HUES48 (cell line): ENCODE results near the gene SP7.
"Not testable (repeated sequence)": the region's sequence is repeated elsewhere in the genome, so short reads cannot be mapped to it uniquely, and the experiment has no call there.

Experiments used
- H3K27ac ChIP-seq: one replicate; pipeline ENCODE4 v1.7.0; 2013; ENCODE audit warnings: low read depth, low read length, inconsistent platforms
- H3K27me3 ChIP-seq: 2 replicates; pipeline ENCODE4 v1.6.1; 2013; ENCODE audit warnings: mild to moderate bottlenecking, low read length; ENCODE audit not compliant: control insufficient read depth, insufficient read depth
- H3K36me3 ChIP-seq: 2 replicates; pipeline ENCODE4 v1.6.1; 2013; ENCODE audit warnings: low read length; ENCODE audit not compliant: control insufficient read depth, insufficient read depth
- H3K4me1 ChIP-seq: 2 replicates; pipeline ENCODE4 v1.6.1; 2013; ENCODE audit warnings: mild to moderate bottlenecking, low read length; ENCODE audit not compliant: control insufficient read depth, insufficient read depth
- H3K4me3 ChIP-seq: 2 replicates; pipeline ENCODE4 v1.5.1; 2013; ENCODE audit warnings: mild to moderate bottlenecking, low read depth, low read length
- H3K9ac ChIP-seq: 2 replicates; pipeline ENCODE4 v1.6.1; 2013; ENCODE audit warnings: mild to moderate bottlenecking, low read depth, low read length, moderate library complexity
- H3K9me3 ChIP-seq: 2 replicates; pipeline ENCODE4 v1.6.1; 2013; ENCODE audit warnings: low read length; ENCODE audit not compliant: control insufficient read depth, insufficient read depth

SP7 gene

DNA sequence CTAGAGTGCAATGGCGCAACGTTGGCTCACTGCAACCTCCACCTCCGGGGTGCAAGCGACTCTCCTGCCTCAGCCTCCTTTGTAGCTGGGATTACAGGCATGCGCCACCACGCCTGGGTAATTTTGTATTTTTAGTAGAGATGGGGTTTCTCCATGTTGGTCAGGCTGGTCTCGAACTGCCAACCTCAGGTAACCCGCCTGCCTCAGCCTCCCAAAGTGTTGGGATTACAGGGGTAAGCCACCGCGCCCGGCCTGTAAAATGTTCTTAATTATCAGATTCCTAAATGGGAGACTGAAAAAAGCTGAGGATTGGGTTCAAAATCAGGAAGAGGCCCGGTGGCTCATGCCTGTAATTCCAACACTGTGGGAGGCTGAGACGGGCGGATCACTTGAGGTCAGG lies 38.1 kb upstream of the SP7 start:
- not testable (repeated sequence) for H3K27me3 ChIP-seq, H3K9me3 ChIP-seq, H3K36me3 ChIP-seq, H3K9ac ChIP-seq, H3K27ac ChIP-seq, H3K4me3 ChIP-seq
- H3K4me1 ChIP-seq: peaks cover 20% of the 10 kb centered on the region

- not testable (repeated sequence) for H3K4me3 ChIP-seq, H3K27me3 ChIP-seq, H3K9me3 ChIP-seq, H3K27ac ChIP-seq, H3K36me3 ChIP-seq, H3K9ac ChIP-seq
- peaks cover 14% of the 10 kb centered on the region for H3K4me1 ChIP-seq
These were observed 37.5 kb upstream of the SP7 start for GRCh38 chr12:53373554-53374133.

GRCh38 chr12:53365245-53365904 lies 29.2 kb upstream of the SP7 start:
- Histone ChIP-seq H3K27ac (no peak overlapping the region), H3K9me3 (no peaks in the 10 kb centered on the region), H3K27me3 (no peaks in the 10 kb centered on the region), H3K9ac (no peak overlapping the region), H3K4me3 (no peak overlapping the region), H3K4me1 (peaks cover 3% of the 10 kb centered on the region; the same call in 1 of the 2 replicates), H3K36me3 (no peaks in the 10 kb centered on the region)

DNA sequence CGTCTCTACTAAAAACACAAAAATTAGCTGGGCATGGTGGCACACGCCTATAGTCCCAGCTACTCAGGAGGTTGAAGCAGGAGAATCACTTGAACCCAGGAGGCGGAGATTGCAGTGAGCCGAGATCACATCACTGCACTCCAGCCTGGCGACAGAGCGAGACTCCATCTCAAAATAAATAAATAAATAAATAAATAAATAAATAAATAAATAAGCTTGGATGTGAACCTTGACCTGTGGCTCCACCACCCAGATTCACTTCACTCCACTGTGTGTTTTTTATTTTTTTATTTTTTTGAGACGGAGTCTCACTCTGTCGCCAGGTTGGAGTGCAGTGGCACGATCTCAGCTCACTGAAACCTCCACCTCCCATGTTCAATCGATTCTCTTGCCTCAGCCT lies 25.5 kb upstream of the SP7 start:
- not testable (repeated sequence) for H3K4me1 ChIP-seq, H3K9ac ChIP-seq, H3K36me3 ChIP-seq, H3K27me3 ChIP-seq, H3K27ac ChIP-seq, H3K4me3 ChIP-seq, H3K9me3 ChIP-seq

- no peak overlapping the region for H3K4me3 ChIP-seq
- no peak overlapping the region for H3K9ac ChIP-seq
- H3K27me3 ChIP-seq: no peaks in the 10 kb centered on the region
- H3K27ac ChIP-seq: no peak overlapping the region
- no peaks in the 10 kb centered on the region for H3K4me1 ChIP-seq
- no peaks in the 10 kb centered on the region for H3K36me3 ChIP-seq
- H3K9me3 ChIP-seq: no peaks in the 10 kb centered on the region
These were observed 22.8 kb upstream of the SP7 start for GRCh38 chr12:53358836-53359419.

DNA sequence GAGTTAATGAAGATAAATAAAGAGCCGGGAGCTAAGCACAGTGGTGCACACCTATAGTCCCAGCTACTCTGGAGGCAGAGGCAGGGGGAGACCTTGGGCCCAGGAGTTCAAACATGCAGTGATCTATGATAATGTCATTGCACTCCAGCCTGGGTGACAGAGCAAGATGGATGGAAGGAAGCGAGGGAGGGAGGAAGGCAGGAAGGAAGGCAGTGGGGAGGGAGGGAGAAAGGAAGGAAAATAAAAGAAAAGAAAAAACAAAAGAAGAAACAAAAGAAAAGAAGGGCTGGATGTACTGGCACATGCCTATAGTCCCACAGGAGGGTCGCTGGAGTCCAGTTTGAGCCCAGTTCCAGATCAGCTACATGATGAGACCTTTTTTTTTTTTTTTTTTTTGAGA lies 19.0 kb upstream of the SP7 start:
- Histone ChIP-seq H3K27me3 (no peaks in the 10 kb centered on the region), H3K4me1 (no peaks in the 10 kb centered on the region), H3K36me3 (no peaks in the 10 kb centered on the region), H3K4me3 (no peak overlapping the region), H3K9ac (no peak overlapping the region), H3K9me3 (no peaks in the 10 kb centered on the region), H3K27ac (no peak overlapping the region)

- Histone ChIP-seq H3K9ac (no peak overlapping the region), H3K9me3 (no peaks in the 10 kb centered on the region), H3K27ac (no peak overlapping the region), H3K27me3 (no peaks in the 10 kb centered on the region), H3K36me3 (no peaks in the 10 kb centered on the region), H3K4me3 (no peak overlapping the region), H3K4me1 (no peaks in the 10 kb centered on the region)
These were observed 17.1 kb upstream of the SP7 start for GRCh38 chr12:53353257-53353655.

- Histone ChIP-seq H3K27ac (no peak overlapping the region), H3K36me3 (no peaks in the 10 kb centered on the region), H3K9me3 (no peaks in the 10 kb centered on the region), H3K4me1 (no peaks in the 10 kb centered on the region), H3K27me3 (no peaks in the 10 kb centered on the region), H3K4me3 (no peak overlapping the region), H3K9ac (no peak overlapping the region)
These were observed 16.4 kb upstream of the SP7 start for GRCh38 chr12:53352331-53353256.

GRCh38 chr12:53347905-53348304 lies 11.8 kb upstream of the SP7 start:
- Histone ChIP-seq H3K36me3 (no peaks in the 10 kb centered on the region), H3K4me3 (no peak overlapping the region)

DNA sequence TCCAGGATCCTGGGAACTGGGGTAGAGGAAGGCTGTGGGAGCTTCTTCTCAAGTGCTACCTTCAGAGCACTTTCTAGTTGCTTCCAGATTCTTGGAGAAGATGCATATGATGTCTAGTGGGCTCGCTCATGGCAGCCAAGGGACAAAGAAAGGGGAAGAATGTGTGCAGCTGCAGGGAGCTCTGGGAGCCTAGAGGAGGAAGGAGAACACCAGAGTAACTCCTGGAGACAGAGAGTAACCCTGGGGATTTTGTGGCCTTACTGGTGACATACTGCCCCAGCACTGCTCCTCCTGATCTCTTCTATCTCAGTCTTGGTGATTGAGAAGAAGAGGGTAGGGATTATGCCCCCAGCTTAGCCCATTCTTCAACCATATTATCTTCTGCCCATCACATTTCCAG lies 10.3 kb upstream of the SP7 start:
- no peak overlapping the region for H3K4me3 ChIP-seq
- no peak overlapping the region for H3K27ac ChIP-seq
- peaks cover 24% of the 10 kb centered on the region for H3K27me3 ChIP-seq
- H3K9ac ChIP-seq: no peak overlapping the region
- H3K36me3 ChIP-seq: no peaks in the 10 kb centered on the region
- H3K4me1 ChIP-seq: peaks cover 5% of the 10 kb centered on the region
- no peaks in the 10 kb centered on the region for H3K9me3 ChIP-seq

More at GRCh38 chr12:53347905-53348304, 11.8 kb upstream of the SP7 start:
- H3K27me3 ChIP-seq: peaks cover 24% of the 10 kb centered on the region
- peaks cover 5% of the 10 kb centered on the region for H3K4me1 ChIP-seq
- no peak overlapping the region for H3K9ac ChIP-seq
- H3K9me3 ChIP-seq: no peaks in the 10 kb centered on the region
- no peak overlapping the region for H3K27ac ChIP-seq
